ENCODE measurements around the gene DPP6. TPM values are rescaled to one million over a fixed set of nuclear protein-coding genes. Genes with fewer than 3 reads are reported as not detected.

DPP6 gene
- total and polyA plus RNA-seq, 10 donors, result 0.11 to 8.7 (median 3.0) TPM

DNA sequence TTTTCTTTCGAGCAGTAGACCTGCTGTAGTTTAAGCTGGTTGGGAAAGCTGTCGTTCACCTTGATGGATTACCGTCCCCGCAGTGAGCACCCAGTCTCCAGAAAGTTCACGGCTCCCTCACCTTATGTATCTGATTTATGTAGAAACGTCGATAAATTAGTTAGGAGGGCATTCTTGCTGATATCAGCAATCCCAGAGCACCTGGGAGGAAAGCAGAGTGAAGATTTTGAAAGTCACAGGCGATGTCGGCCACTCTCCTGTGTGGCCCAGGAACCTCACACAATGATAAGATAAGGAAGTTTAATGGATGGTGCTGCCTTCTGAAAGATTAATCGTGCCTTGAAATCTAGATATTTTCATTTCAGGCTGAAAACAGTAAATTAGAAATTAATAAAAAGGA lies 336.8 kb downstream of the DPP6 start:
- no peak overlapping the region for H3K27ac ChIP-seq
- peaks cover 0 to 17% (median 0%) of the 10 kb centered on the region in 8 donors for H3K9me3 ChIP-seq
- no peaks in the 10 kb centered on the region for H3K27me3 ChIP-seq (replicated peaks in 1 of 7)
- no peak overlapping the region for H3K4me3 ChIP-seq
- intact Hi-C loops (cut with DNase I; ENCODE audit: low total_unique reads), result no loop called here
- no peak for DNase-seq
- TF ChIP-seq, protein P1, sequence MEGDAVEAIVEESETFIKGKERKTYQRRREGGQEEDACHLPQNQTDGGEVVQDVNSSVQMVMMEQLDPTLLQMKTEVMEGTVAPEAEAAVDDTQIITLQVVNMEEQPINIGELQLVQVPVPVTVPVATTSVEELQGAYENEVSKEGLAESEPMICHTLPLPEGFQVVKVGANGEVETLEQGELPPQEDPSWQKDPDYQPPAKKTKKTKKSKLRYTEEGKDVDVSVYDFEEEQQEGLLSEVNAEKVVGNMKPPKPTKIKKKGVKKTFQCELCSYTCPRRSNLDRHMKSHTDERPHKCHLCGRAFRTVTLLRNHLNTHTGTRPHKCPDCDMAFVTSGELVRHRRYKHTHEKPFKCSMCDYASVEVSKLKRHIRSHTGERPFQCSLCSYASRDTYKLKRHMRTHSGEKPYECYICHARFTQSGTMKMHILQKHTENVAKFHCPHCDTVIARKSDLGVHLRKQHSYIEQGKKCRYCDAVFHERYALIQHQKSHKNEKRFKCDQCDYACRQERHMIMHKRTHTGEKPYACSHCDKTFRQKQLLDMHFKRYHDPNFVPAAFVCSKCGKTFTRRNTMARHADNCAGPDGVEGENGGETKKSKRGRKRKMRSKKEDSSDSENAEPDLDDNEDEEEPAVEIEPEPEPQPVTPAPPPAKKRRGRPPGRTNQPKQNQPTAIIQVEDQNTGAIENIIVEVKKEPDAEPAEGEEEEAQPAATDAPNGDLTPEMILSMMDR (IDR thresholded peaks at IDR 0.05 in 8 of 11, conservative IDR thresholded peaks at IDR 0.05 in 3 of 11), result no peak
- no peak for TF ChIP-seq POLR2AphosphoS5 (IDR thresholded peaks at IDR 0.05)
- no peak for TF ChIP-seq POLR2A (IDR thresholded peaks at IDR 0.05)
- WGBS, 5 donors, result 63 to 76% (median 66%) methylated on average over 10 of the region's 10 CpGs
- H3K4me1 ChIP-seq, result no peaks in the 10 kb centered on the region
- no peaks in the 10 kb centered on the region for H3K36me3 ChIP-seq

DNA sequence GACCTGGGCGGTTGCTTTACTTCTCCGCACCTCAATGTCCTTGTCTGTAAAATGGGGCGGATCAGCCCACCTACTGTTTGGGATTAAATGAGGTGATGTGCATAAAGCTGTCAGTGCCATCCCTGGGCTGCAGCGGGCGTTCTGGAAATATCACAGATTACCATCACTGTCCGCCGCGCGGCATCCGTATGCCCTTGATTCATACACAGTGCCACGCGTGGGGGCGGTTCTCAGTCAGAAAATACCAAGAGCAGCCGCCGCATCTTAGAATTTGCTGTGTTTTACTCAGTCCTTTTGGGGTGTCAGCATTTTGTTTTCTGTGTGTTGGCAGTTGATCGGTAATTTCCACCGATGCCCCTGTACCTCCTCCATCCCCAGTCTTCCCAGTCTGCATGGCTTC lies 338.8 kb downstream of the DPP6 start:
- DNase-seq, result no peak
- Histone ChIP-seq H3K36me3 (no peaks in the 10 kb centered on the region), H3K4me1 (no peaks in the 10 kb centered on the region), H3K27ac (no peak overlapping the region), H3K27me3 (replicated peaks in 1 of 7) (no peaks in the 10 kb centered on the region), H3K4me3 (no peak overlapping the region), H3K9me3 (peaks cover 0 to 23% (median 2%) of the 10 kb centered on the region in 8 donors)
- 93 to 100% (median 96%) methylated on average over 17 of the region's 17 CpGs for WGBS, 5 donors
- intact Hi-C loops (cut with DNase I; ENCODE audit: low total_unique reads), result no loop called here
- TF ChIP-seq, protein P1 (IDR thresholded peaks at IDR 0.05 in 8 of 11, conservative IDR thresholded peaks at IDR 0.05 in 3 of 11), result no peak
- TF ChIP-seq POLR2A (IDR thresholded peaks at IDR 0.05) (no peak), POLR2AphosphoS5 (IDR thresholded peaks at IDR 0.05) (no peak)

DNA sequence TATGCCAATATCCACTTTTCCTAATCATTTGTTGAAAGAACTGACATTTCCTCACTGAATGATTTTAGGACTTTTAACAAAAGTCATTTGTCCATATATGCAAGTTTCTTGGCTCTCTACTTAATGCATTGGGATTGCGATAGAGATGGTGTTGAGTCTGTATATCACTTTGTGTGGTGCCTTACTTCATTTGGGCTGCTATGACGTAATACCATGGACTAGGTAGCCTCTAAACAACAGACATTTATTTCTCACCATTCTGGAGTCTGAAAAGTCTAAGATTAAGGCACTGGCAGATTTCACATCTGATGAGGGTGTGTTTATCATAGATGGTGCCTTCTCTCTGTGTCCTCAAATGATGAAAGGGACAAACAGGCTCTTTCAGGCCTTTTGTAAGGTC lies 342.6 kb downstream of the DPP6 start:
- no peak for DNase-seq
- TF ChIP-seq POLR2AphosphoS5 (IDR thresholded peaks at IDR 0.05) (no peak), POLR2A (IDR thresholded peaks at IDR 0.05) (no peak)
- TF ChIP-seq, protein P1 (IDR thresholded peaks at IDR 0.05 in 8 of 11, conservative IDR thresholded peaks at IDR 0.05 in 3 of 11), result no peak
- H3K4me3 ChIP-seq, result no peak overlapping the region
- H3K4me1 ChIP-seq, result no peaks in the 10 kb centered on the region
- no peak overlapping the region for H3K27ac ChIP-seq
- no peaks in the 10 kb centered on the region for H3K36me3 ChIP-seq
- intact Hi-C loops (cut with DNase I; ENCODE audit: low total_unique reads), result no loop called here
- peaks cover 0 to 21% (median 4%) of the 10 kb centered on the region in 8 donors for H3K9me3 ChIP-seq
- WGBS, 5 donors, result 77 to 89% (median 84%) methylated on average over 2 of the region's 2 CpGs
- H3K27me3 ChIP-seq (replicated peaks in 1 of 7), result no peaks in the 10 kb centered on the region

DNA sequence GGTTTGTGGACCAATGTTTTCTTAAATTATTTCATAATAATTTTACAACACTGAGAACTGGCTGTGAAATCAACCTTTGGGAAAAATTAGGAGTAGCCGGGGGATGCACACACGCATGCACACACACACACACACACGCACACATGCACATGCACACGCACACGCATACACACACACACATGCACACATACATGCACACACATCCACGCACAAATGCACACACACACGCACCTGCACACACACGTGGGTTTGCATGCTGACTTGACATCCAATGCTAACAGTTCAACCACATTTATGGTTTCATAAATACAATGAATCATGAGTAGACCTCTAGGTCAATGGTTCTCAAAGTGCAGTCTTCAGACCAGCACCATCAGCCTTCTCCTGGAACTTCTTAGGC lies 354.1 kb downstream of the DPP6 start:
- Histone ChIP-seq H3K27me3 (replicated peaks in 1 of 7) (no peaks in the 10 kb centered on the region), H3K9me3 (peaks cover 0 to 19% (median 0%) of the 10 kb centered on the region in 8 donors), H3K27ac (no peak overlapping the region), H3K4me3 (no peak overlapping the region), H3K4me1 (no peaks in the 10 kb centered on the region), H3K36me3 (no peaks in the 10 kb centered on the region)
- WGBS, 5 donors, result 85 to 91% (median 90%) methylated on average over 8 of the region's 8 CpGs
- intact Hi-C loops (cut with DNase I; ENCODE audit: low total_unique reads), result no loop called here
- TF ChIP-seq POLR2AphosphoS5 (IDR thresholded peaks at IDR 0.05) (no peak), POLR2A (IDR thresholded peaks at IDR 0.05) (no peak)
- TF ChIP-seq, protein P1 (IDR thresholded peaks at IDR 0.05 in 8 of 11, conservative IDR thresholded peaks at IDR 0.05 in 3 of 11), result no peak
- no peak for DNase-seq
